SK-N-SH (cell line): ENCODE measurements around the gene RPEL1.

ENCODE experiments used
- ELF1 ChIP-seq: IDR thresholded peaks from 2 replicates; pipeline ENCODE4 v1.4.0; 2012
- FOXJ3 ChIP-seq: sonication (generic); formaldehyde crosslinking; IDR thresholded peaks from 2 replicates; pipeline ENCODE4 v1.5.1; 2020; ENCODE audit warnings: mild to moderate bottlenecking, missing genetic modification reagents
- FOXM1 ChIP-seq: IDR thresholded peaks from 2 replicates; pipeline ENCODE4 v1.4.0; 2012; ENCODE audit warnings: low read depth, mild to moderate bottlenecking
- NRF1 ChIP-seq: IDR thresholded peaks from 2 replicates; pipeline ENCODE4 v1.6.1; 2012; ENCODE audit warnings: low read depth, mild to moderate bottlenecking, low read length
- TF ChIP-seq, protein P1 (sequence below): fragments of 200-600 bp; sonication (generic); IDR thresholded peaks from 2 replicates; pipeline ENCODE4 v1.6.1; 2017; ENCODE audit warnings: antibody characterized with exemption, mild to moderate bottlenecking, moderate library complexity
- TF ChIP-seq, protein P2 (sequence below): IDR thresholded peaks from 2 replicates; pipeline ENCODE4 v1.4.0; 2012; ENCODE audit warnings: low read depth
- TF ChIP-seq, protein P3 (sequence below): IDR thresholded peaks from 2 replicates; pipeline ENCODE4 v1.6.1; 2012; ENCODE audit warnings: mild to moderate bottlenecking, low read depth, low read length, moderate library complexity

DNA sequence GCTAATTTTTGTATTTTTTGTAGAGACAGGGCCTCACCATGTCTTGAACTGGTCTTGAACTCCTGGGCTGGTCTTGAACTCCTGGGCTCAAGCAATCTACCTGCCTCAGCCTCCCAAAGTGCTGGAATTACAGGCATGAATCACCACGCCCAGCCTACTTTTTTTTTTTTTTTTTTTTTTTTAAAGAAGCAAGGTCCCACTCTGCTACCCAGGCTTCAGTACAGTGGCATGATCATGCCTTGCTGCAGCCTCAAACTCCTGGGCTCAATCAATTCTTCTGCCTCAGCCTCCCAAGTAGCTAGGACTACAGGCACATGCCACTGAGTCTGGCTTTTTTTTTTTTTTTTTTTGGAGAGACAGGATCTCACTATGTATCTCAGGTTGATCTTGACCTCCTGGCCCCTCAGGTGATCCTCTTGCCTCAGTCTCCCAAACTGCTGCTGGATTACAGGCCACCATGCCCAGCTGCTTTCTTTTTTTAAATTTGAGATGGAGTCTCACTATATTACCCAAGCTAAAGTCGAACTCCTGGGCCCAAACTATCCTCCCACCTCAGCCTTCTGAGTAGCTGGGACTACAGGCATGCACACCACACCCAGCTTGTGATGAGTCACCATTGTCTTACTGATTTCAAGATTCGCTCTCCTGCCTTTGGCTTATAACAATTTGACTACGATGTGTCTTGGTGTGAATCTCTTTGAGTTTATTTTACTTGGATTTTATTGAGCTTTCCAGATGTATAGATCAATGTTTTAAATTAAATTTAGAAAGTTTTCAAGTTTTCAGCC, 9.0 kb downstream of the RPEL1 start:
- TF ChIP-seq NRF1: no peak
- TF ChIP-seq FOXM1: no peak
- TF ChIP-seq, protein P1, sequence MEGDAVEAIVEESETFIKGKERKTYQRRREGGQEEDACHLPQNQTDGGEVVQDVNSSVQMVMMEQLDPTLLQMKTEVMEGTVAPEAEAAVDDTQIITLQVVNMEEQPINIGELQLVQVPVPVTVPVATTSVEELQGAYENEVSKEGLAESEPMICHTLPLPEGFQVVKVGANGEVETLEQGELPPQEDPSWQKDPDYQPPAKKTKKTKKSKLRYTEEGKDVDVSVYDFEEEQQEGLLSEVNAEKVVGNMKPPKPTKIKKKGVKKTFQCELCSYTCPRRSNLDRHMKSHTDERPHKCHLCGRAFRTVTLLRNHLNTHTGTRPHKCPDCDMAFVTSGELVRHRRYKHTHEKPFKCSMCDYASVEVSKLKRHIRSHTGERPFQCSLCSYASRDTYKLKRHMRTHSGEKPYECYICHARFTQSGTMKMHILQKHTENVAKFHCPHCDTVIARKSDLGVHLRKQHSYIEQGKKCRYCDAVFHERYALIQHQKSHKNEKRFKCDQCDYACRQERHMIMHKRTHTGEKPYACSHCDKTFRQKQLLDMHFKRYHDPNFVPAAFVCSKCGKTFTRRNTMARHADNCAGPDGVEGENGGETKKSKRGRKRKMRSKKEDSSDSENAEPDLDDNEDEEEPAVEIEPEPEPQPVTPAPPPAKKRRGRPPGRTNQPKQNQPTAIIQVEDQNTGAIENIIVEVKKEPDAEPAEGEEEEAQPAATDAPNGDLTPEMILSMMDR: no peak
- TF ChIP-seq, protein P2, sequence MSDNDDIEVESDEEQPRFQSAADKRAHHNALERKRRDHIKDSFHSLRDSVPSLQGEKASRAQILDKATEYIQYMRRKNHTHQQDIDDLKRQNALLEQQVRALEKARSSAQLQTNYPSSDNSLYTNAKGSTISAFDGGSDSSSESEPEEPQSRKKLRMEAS: no peak
- TF ChIP-seq, protein P3, sequence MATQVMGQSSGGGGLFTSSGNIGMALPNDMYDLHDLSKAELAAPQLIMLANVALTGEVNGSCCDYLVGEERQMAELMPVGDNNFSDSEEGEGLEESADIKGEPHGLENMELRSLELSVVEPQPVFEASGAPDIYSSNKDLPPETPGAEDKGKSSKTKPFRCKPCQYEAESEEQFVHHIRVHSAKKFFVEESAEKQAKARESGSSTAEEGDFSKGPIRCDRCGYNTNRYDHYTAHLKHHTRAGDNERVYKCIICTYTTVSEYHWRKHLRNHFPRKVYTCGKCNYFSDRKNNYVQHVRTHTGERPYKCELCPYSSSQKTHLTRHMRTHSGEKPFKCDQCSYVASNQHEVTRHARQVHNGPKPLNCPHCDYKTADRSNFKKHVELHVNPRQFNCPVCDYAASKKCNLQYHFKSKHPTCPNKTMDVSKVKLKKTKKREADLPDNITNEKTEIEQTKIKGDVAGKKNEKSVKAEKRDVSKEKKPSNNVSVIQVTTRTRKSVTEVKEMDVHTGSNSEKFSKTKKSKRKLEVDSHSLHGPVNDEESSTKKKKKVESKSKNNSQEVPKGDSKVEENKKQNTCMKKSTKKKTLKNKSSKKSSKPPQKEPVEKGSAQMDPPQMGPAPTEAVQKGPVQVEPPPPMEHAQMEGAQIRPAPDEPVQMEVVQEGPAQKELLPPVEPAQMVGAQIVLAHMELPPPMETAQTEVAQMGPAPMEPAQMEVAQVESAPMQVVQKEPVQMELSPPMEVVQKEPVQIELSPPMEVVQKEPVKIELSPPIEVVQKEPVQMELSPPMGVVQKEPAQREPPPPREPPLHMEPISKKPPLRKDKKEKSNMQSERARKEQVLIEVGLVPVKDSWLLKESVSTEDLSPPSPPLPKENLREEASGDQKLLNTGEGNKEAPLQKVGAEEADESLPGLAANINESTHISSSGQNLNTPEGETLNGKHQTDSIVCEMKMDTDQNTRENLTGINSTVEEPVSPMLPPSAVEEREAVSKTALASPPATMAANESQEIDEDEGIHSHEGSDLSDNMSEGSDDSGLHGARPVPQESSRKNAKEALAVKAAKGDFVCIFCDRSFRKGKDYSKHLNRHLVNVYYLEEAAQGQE: no peak
- no peak for TF ChIP-seq ELF1
- no peak for TF ChIP-seq FOXJ3 (CRISPR knock-in tag)
